ENCODE data around the gene FOXA2. TPM values are rescaled to one million over a fixed set of nuclear protein-coding genes. Genes with fewer than 3 reads are reported as not detected.

The FOXA2 gene
- total and polyA plus RNA-seq, 2 of the 13 experiments (the other 11 are each of a cell fraction or from before 2014, with no cell fraction given), result 8.8 to 12.2 TPM

DNA sequence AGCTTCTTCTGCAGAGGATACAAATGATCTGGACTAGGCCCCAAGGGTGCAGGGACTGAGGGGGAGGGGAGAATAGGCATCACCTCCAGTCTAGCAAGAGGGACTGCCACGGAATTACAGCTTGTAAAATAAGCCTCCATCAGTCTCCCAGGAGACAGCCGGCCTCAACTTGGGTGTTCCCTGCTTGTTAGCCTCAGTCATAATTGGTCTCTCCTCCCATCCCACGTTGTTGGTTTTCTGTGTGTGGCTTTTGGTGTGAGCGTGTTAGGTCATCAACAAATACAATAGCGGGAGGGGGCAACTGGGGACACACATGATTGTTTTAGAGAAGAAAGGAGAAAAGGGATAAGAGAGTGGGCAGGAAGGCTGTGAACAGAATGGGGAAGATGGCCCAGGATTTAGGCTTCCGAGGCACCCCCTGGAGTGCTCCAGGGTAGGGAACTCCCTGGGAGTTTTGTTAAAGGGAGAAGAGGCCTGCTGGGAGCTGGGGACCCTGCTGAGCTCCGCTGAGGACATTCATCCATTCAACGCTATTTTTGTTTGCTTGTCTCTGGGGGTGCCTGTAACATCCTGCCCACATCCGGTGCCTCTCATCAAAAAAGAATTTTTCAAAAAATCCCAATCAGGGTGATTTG is 9.2 kb downstream of the FOXA2 start (continued):
- TF ChIP-seq, protein P1, sequence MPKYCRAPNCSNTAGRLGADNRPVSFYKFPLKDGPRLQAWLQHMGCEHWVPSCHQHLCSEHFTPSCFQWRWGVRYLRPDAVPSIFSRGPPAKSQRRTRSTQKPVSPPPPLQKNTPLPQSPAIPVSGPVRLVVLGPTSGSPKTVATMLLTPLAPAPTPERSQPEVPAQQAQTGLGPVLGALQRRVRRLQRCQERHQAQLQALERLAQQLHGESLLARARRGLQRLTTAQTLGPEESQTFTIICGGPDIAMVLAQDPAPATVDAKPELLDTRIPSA (CRISPR knock-in tag; IDR thresholded peaks at IDR 0.05; ENCODE audit: borderline replicate concordance), result no peak
- TF ChIP-seq ZNF570 (CRISPR knock-in tag; IDR thresholded peaks at IDR 0.05; ENCODE audit: borderline replicate concordance) (no peak), ZNF263 (CRISPR knock-in tag; IDR thresholded peaks at IDR 0.05) (0 out of 2 replicates have a peak, but pooled peaks have one; percentile 10), TAF1 (CRISPR knock-in tag; IDR thresholded peaks at IDR 0.05) (no peak), ZBTB7A (CRISPR knock-in tag; IDR thresholded peaks at IDR 0.05) (no peak), ZBTB38 (CRISPR knock-in tag; IDR thresholded peaks at IDR 0.05) (peak; percentile 59), ZNF564 (CRISPR knock-in tag; IDR thresholded peaks at IDR 0.05) (no peak), ZNF44 (CRISPR knock-in tag; IDR thresholded peaks at IDR 0.05) (no peak), ZNF761 (CRISPR knock-in tag; conservative IDR thresholded peaks at IDR 0.05) (0 out of 2 replicates have a peak, but pooled peaks have one; percentile 20), FOXJ3 (CRISPR knock-in tag; IDR thresholded peaks at IDR 0.05; ENCODE audit: borderline replicate concordance) (no peak), NBN (conservative IDR thresholded peaks at IDR 0.05) (no peak), TBX2 (CRISPR knock-in tag; IDR thresholded peaks at IDR 0.05; ENCODE audit: borderline replicate concordance) (no peak; the same call in 1 of the 2 replicates), ZFX (CRISPR knock-in tag; IDR thresholded peaks at IDR 0.05; ENCODE audit: low read depth) (peak; percentile 67), ZNF772 (CRISPR knock-in tag; IDR thresholded peaks at IDR 0.05) (0 out of 2 replicates have a peak, but pooled peaks have one; percentile 2), MTF1 (CRISPR knock-in tag; IDR thresholded peaks at IDR 0.05) (no peak), SSRP1 (CRISPR knock-in tag; IDR thresholded peaks at IDR 0.05) (no peak)
- TF ChIP-seq, protein P2, sequence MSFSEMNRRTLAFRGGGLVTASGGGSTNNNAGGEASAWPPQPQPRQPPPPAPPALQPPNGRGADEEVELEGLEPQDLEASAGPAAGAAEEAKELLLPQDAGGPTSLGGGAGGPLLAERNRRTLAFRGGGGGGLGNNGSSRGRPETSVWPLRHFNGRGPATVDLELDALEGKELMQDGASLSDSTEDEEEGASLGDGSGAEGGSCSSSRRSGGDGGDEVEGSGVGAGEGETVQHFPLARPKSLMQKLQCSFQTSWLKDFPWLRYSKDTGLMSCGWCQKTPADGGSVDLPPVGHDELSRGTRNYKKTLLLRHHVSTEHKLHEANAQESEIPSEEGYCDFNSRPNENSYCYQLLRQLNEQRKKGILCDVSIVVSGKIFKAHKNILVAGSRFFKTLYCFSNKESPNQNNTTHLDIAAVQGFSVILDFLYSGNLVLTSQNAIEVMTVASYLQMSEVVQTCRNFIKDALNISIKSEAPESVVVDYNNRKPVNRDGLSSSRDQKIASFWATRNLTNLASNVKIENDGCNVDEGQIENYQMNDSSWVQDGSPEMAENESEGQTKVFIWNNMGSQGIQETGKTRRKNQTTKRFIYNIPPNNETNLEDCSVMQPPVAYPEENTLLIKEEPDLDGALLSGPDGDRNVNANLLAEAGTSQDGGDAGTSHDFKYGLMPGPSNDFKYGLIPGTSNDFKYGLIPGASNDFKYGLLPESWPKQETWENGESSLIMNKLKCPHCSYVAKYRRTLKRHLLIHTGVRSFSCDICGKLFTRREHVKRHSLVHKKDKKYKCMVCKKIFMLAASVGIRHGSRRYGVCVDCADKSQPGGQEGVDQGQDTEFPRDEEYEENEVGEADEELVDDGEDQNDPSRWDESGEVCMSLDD (CRISPR knock-in tag; IDR thresholded peaks at IDR 0.05; ENCODE audit: borderline replicate concordance), result no peak
- TF ChIP-seq, protein P3, sequence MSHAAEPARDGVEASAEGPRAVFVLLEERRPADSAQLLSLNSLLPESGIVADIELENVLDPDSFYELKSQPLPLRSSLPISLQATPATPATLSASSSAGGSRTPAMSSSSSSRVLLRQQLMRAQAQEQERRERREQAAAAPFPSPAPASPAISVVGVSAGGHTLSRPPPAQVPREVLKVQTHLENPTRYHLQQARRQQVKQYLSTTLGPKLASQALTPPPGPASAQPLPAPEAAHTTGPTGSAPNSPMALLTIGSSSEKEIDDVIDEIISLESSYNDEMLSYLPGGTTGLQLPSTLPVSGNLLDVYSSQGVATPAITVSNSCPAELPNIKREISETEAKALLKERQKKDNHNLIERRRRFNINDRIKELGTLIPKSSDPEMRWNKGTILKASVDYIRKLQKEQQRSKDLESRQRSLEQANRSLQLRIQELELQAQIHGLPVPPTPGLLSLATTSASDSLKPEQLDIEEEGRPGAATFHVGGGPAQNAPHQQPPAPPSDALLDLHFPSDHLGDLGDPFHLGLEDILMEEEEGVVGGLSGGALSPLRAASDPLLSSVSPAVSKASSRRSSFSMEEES (CRISPR knock-in tag; IDR thresholded peaks at IDR 0.05), result no peak
- TF ChIP-seq, protein P4, sequence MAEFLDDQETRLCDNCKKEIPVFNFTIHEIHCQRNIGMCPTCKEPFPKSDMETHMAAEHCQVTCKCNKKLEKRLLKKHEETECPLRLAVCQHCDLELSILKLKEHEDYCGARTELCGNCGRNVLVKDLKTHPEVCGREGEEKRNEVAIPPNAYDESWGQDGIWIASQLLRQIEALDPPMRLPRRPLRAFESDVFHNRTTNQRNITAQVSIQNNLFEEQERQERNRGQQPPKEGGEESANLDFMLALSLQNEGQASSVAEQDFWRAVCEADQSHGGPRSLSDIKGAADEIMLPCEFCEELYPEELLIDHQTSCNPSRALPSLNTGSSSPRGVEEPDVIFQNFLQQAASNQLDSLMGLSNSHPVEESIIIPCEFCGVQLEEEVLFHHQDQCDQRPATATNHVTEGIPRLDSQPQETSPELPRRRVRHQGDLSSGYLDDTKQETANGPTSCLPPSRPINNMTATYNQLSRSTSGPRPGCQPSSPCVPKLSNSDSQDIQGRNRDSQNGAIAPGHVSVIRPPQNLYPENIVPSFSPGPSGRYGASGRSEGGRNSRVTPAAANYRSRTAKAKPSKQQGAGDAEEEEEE (CRISPR knock-in tag; IDR thresholded peaks at IDR 0.05; ENCODE audit: borderline replicate concordance), result no peak
- TF ChIP-seq, protein P5, sequence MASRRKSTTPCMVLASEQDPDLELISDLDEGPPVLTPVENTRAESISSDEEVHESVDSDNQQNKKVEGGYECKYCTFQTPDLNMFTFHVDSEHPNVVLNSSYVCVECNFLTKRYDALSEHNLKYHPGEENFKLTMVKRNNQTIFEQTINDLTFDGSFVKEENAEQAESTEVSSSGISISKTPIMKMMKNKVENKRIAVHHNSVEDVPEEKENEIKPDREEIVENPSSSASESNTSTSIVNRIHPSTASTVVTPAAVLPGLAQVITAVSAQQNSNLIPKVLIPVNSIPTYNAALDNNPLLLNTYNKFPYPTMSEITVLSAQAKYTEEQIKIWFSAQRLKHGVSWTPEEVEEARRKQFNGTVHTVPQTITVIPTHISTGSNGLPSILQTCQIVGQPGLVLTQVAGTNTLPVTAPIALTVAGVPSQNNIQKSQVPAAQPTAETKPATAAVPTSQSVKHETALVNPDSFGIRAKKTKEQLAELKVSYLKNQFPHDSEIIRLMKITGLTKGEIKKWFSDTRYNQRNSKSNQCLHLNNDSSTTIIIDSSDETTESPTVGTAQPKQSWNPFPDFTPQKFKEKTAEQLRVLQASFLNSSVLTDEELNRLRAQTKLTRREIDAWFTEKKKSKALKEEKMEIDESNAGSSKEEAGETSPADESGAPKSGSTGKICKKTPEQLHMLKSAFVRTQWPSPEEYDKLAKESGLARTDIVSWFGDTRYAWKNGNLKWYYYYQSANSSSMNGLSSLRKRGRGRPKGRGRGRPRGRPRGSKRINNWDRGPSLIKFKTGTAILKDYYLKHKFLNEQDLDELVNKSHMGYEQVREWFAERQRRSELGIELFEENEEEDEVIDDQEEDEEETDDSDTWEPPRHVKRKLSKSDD (CRISPR knock-in tag; IDR thresholded peaks at IDR 0.05; ENCODE audit: low read depth), result 0 out of 2 replicates have a peak, but pooled peaks have one; percentile 13
